GM13977 (cell line): Measurements from ENCODE around the gene TRAM1L1.

Experiments
- DNase-seq: peaks from one replicate; pipeline ENCODE4 v3.0.0; 2012; ENCODE audit warnings: low spot score
- in situ Hi-C: fragments of 300-500 bp; cut with MboI; formaldehyde crosslinking; loops from one replicate; pipeline ENCODE4 v1.12.0; 2022; ENCODE audit warnings: low sequenced_read_pairs, low pct_unique_long_range_greater_than_20kb, mixed read lengths, inconsistent platforms; ENCODE audit not compliant: unreplicated experiment
- TF ChIP-seq, protein P1 (sequence below): IDR thresholded peaks from 2 replicates; pipeline ENCODE4 v1.5.1; 2012; ENCODE audit warnings: mild to moderate bottlenecking, control low read depth; ENCODE audit not compliant: insufficient read depth; ENCODE audit errors: extremely low read depth, missing control alignments

TRAM1L1 gene

DNA sequence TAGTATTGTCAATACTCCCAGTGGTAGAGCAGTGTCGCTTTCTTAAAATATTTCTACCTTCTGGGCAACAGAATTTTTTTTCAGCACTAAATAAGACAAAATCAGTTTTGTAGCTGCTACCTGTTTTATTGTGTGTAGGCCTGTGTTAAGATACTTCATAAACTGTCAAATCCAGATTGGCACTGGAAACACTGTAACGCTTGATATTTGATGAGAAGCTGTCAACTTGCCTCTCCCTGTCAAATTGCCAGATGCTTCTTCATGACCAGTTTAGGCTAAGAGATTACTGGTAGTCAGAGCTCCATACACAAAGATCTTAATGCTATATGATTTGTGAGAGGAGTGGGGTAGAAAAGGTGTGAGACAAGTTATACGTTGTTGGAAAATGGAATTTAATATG lies 17.3 kb downstream of the TRAM1L1 start:
- no peak for DNase-seq
- TF ChIP-seq, protein P1, sequence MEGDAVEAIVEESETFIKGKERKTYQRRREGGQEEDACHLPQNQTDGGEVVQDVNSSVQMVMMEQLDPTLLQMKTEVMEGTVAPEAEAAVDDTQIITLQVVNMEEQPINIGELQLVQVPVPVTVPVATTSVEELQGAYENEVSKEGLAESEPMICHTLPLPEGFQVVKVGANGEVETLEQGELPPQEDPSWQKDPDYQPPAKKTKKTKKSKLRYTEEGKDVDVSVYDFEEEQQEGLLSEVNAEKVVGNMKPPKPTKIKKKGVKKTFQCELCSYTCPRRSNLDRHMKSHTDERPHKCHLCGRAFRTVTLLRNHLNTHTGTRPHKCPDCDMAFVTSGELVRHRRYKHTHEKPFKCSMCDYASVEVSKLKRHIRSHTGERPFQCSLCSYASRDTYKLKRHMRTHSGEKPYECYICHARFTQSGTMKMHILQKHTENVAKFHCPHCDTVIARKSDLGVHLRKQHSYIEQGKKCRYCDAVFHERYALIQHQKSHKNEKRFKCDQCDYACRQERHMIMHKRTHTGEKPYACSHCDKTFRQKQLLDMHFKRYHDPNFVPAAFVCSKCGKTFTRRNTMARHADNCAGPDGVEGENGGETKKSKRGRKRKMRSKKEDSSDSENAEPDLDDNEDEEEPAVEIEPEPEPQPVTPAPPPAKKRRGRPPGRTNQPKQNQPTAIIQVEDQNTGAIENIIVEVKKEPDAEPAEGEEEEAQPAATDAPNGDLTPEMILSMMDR = no peak
- in situ Hi-C loops = no loop called here

DNA sequence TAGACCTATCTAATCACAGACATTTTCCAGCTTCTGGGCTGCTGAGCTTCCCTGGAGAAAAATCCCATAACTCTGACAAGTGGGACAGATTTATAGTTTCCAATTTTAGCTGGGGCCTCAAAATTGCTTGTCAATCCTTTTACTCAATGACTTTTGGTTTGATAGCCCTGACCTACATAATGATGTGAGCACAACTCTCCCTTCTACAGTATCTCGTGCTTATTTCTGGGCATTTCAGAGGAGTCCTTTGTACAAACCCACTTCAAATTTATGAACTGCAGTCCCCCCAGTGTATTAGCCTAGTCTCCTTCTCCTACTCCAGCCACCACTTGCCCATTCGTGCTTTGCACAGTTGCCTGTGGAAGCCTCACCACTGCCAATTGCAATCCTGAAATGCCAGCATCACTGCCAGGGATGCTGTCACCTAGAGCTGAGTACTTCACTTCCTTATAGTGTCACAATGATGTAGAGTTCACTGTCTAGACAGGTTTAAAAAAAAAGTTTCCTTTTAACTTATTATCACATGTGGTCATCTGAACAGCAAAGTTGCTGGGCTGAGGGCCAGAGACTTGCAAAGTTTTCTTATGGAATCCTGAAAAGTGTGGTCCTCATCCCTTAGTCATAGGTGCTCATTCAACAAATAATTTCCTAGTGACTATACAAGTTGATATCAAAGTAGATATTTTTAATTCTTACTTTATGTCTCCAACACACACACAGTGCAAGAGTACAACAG lies 21.2 kb downstream of the TRAM1L1 start:
- no peak for DNase-seq
- in situ Hi-C loops = no loop called here
- TF ChIP-seq, protein P1 = no peak

DNA sequence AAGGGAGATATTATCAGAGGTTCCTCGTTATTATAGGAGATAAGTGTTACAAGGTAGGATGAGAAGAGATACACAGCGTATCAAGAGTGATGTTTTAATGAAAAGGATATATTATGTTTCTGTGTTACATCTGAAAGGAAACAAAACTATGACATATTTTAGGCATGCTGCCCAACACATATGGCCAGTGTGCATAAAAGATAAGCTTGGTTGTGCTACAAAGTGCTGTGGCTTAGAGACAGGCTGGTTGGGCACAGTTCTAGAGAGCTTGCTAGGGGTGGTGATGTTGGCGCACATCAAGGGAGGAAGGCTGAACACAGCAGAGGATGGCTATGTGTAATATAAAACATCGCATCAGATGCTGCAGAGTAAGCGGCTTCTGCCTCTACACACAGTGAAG lies 42.4 kb downstream of the TRAM1L1 start:
- no peak for DNase-seq
- TF ChIP-seq, protein P1 = no peak
- in situ Hi-C loops = no loop called here
